Endothelial cell of umbilical vein (primary cell): ENCODE results near the gene APC2.

Experiments
- POLR2A ChIP-seq: IDR thresholded peaks from 2 replicates; pipeline ENCODE4 v1.6.1; 2012; ENCODE audit warnings: low read depth, mild to moderate bottlenecking, control low read depth, low read length
- TF ChIP-seq, protein P1 (sequence below), 2 donors: IDR thresholded peaks; 1 replicate in 1 of 2; 2 replicates in 1 of 2; pipeline ENCODE4 v1.5.1; 2011; ENCODE audit warnings: low read length in 2 of 2, mild to moderate bottlenecking in 2 of 2, moderate library complexity in 2 of 2, control low read depth in 1 of 2, inconsistent platforms in 1 of 2, low read depth in 1 of 2; ENCODE audit not compliant: insufficient read depth in 1 of 2; ENCODE audit errors: extremely low read depth in 1 of 2

DNA sequence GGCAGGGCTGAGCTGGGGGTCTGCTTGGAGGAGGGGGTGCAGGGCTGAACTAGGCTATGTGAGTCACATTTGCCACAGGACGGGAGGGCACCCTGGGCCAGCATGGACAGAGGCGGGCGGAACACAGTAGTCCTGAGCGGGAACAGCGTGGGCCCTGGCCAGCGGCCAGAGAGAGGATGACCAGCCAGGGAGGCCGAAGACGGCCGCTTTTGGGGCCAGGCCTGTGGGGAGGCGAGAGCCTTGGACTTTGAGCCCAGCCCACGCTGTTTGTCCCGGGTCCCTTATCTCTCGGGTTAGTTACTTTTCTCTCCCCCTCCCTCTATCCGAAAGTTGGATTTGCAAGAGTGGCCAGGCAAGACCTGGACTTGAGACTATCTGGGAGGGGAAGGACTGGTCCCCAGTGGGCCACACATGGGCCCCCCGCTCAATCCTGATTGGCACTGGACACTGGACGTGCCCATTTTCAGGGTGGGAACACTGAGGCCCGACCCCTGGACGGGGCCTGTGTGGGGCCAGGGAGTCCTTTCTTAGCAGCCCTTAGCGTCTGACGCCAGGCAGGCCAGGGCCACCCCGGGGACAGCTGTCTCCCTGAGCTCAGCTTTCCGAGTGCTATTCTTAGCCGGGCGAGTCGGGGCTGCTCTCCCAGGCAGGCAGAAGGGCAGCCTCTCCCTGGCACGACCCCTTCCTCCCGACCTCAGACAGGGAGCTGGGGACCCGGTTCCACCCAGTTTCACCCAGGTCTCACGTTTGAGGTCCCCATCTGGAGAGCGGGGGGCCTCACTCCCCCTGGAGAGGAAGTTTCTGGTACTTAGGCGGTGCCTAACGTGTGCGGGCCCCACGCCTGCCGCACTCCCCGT is 49.4 kb upstream of the APC2 start:
- TF ChIP-seq, protein P1, sequence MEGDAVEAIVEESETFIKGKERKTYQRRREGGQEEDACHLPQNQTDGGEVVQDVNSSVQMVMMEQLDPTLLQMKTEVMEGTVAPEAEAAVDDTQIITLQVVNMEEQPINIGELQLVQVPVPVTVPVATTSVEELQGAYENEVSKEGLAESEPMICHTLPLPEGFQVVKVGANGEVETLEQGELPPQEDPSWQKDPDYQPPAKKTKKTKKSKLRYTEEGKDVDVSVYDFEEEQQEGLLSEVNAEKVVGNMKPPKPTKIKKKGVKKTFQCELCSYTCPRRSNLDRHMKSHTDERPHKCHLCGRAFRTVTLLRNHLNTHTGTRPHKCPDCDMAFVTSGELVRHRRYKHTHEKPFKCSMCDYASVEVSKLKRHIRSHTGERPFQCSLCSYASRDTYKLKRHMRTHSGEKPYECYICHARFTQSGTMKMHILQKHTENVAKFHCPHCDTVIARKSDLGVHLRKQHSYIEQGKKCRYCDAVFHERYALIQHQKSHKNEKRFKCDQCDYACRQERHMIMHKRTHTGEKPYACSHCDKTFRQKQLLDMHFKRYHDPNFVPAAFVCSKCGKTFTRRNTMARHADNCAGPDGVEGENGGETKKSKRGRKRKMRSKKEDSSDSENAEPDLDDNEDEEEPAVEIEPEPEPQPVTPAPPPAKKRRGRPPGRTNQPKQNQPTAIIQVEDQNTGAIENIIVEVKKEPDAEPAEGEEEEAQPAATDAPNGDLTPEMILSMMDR (IDR thresholded peaks at IDR 0.05; ENCODE audit: extremely low read depth in 1 of 2, insufficient read depth in 1 of 2, low read depth in 1 of 2, low read length in 2 of 2): no peak
- no peak for TF ChIP-seq POLR2A
